ENCODE measurements around the gene NINJ2.

GRCh38 chr12:611721-612120 is 51.5 kb downstream of the NINJ2 start:
- TF ChIP-seq CTCF (IDR thresholded peaks at IDR 0.05) (no peak), POLR2A (IDR thresholded peaks at IDR 0.05) (no peak)
